Fibroblast of the aortic adventitia (primary cell): ENCODE results near the gene BUD13. TPM values are rescaled to one million over a fixed set of nuclear protein-coding genes. Genes with fewer than 3 reads are reported as not detected.

Experiments
- DNase-seq: peaks from one replicate; pipeline ENCODE4 v3.0.0-alpha.2; 2010; ENCODE audit warnings: low read depth
- H3K4me3 ChIP-seq: 2 replicates; pipeline ENCODE4 v1.5.1; 2011; ENCODE audit warnings: low read depth, mild to moderate bottlenecking, control low read depth, low read length, moderate library complexity
- total RNA-seq: library from RNA; depleted of rRNA; stranded (reverse); fragments of >200 nt; gene quantifications from 2 replicates; pipeline ENCODE4 v1.2.3, GENCODE V29; 2012; ENCODE audit warnings: low replicate concordance
- TF ChIP-seq, protein P1 (sequence below): IDR thresholded peaks from 2 replicates; pipeline ENCODE4 v1.5.1; 2011; ENCODE audit warnings: mild to moderate bottlenecking, low read length, control low read depth, inconsistent platforms; ENCODE audit not compliant: insufficient read depth

The BUD13 gene
- total RNA-seq, 1 donor: 14.6 TPM

DNA sequence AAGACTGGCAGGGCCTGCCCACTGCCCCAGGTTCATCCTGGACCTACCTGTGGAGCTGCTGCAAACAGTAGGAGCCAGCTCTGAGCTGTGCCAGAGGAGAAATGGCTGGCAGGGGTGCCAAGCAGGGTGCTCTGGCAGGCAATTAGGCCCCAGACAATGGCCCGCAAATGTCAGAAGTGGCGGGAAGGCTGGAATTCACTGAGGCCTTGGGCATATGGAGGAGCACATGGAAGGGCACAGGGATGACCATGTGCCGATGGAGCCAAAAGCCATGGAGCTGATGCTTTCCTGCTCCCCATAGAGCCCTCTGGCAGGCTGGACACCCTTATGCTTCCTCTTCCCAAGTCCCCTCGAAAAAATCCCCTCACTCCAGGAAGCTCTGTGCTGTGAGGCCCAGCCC is 62.0 kb downstream of the BUD13 start:
- no peak for DNase-seq
- TF ChIP-seq, protein P1, sequence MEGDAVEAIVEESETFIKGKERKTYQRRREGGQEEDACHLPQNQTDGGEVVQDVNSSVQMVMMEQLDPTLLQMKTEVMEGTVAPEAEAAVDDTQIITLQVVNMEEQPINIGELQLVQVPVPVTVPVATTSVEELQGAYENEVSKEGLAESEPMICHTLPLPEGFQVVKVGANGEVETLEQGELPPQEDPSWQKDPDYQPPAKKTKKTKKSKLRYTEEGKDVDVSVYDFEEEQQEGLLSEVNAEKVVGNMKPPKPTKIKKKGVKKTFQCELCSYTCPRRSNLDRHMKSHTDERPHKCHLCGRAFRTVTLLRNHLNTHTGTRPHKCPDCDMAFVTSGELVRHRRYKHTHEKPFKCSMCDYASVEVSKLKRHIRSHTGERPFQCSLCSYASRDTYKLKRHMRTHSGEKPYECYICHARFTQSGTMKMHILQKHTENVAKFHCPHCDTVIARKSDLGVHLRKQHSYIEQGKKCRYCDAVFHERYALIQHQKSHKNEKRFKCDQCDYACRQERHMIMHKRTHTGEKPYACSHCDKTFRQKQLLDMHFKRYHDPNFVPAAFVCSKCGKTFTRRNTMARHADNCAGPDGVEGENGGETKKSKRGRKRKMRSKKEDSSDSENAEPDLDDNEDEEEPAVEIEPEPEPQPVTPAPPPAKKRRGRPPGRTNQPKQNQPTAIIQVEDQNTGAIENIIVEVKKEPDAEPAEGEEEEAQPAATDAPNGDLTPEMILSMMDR: no peak
- H3K4me3 ChIP-seq: no peak overlapping the region

DNA sequence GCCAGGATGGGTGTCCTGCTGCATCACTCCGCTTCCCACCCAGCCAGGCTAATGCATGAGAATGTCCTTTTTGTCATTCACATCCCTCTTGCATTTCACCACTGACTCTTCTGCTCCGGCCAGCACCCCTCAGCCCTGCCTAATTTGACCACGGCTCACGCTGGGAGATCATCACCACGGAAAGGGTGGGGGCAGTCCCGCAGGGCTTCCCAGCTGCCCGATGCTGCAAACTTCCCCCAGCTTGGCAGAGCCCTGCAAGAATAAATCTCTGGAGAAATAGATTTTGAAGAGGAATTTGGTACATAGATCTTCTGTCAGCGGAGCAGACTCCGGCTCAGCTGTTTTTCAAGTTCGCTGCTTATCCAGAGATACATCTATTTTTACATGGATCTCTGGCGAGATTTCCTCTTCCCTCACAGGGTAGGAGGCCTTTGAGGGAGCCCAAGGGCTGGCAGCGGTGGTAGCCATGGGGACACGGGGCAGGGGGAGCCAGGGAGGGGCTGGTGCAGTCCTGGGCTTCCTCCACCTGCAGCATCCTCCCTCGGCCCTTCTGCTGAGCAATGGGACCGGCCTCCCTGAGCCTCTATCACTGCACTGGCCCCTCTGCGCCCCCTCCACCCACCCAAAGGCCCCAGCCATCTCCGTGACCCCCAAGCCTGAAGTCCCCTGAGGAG is 62.6 kb downstream of the BUD13 start:
- no peak overlapping the region for H3K4me3 ChIP-seq
- DNase-seq: no peak
- TF ChIP-seq, protein P1: no peak

GRCh38 chr11:116707746-116708145 is 65.0 kb downstream of the BUD13 start:
- TF ChIP-seq, protein P1: no peak
- no peak overlapping the region for H3K4me3 ChIP-seq
- no peak for DNase-seq

DNA sequence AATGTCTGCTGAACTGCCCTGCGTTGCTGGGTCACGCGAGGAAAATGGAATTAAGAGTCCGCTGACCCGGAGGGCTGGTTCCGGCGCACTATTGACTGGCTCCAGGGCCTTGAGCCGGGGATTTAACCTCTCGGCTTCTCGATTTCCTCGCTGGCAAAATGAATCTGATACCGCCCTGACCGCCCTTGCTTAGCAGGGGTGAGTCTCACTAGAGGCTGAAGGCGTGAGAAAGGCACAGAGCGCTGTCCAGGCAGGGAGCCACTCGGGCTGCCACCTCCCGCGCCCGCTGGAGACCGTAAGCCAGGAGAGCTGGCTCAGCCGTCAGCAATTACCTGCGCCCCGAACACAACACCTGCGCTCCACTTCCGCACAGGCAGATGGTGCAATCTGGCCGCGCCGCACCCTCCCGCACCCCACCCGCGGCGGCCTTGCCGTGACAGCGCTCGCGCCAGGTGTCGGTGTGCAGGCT is 65.6 kb downstream of the BUD13 start:
- TF ChIP-seq, protein P1: no peak
- no peak overlapping the region for H3K4me3 ChIP-seq
- no peak for DNase-seq

DNA sequence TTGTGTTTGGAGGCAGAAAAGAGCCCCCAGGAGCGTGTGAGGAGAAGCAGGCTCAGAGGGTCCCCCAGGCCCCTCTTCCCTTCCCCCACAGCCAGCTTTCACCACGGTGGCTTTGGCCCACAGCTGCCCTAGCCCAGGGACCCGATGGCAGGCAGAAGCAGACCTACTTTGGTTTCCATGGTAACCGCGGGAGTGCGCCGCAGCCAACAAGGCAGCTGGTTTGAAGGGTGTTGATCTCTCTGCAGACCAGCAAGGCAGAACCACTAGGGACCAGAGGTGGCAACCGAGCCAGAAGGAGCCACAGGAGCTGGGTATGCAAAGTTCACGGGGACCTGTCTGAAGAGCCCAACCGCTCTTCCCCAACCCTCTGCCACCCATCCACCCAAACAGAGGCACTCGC is 69.4 kb downstream of the BUD13 start:
- no peak for DNase-seq
- H3K4me3 ChIP-seq: no peak overlapping the region
- TF ChIP-seq, protein P1: no peak

GRCh38 chr11:116702772-116703385 is 69.9 kb downstream of the BUD13 start:
- no peak for DNase-seq
- TF ChIP-seq, protein P1: no peak
- H3K4me3 ChIP-seq: no peak overlapping the region
